GM04503 (cell line): ENCODE data around the gene TTC7B.

Experiments
- DNase-seq: peaks from one replicate; pipeline ENCODE4 v3.0.0-alpha.2; 2012; ENCODE audit warnings: low read depth

The TTC7B gene

GRCh38 chr14:90616881-90617280, 199.3 kb downstream of the TTC7B start:
- DNase-seq = no peak

GRCh38 chr14:90616313-90616712, 199.9 kb downstream of the TTC7B start:
- DNase-seq = no peak

GRCh38 chr14:90615517-90616060, 200.6 kb downstream of the TTC7B start:
- DNase-seq = no peak

- DNase-seq = no peak
Observed at GRCh38 chr14:90614696-90615516, 201.3 kb downstream of the TTC7B start.

GRCh38 chr14:90613997-90614396, 202.2 kb downstream of the TTC7B start:
- no peak for DNase-seq

- DNase-seq = no peak
Observed at GRCh38 chr14:90613453-90613852, 202.8 kb downstream of the TTC7B start.

- DNase-seq = no peak
Observed at GRCh38 chr14:90612801-90613200, 203.4 kb downstream of the TTC7B start.

- DNase-seq = no peak
Observed at GRCh38 chr14:90611936-90612335, 204.3 kb downstream of the TTC7B start.

GRCh38 chr14:90611501-90611900, 204.7 kb downstream of the TTC7B start:
- DNase-seq = no peak

GRCh38 chr14:90610346-90611040, 205.7 kb downstream of the TTC7B start:
- DNase-seq = no peak

GRCh38 chr14:90609376-90609775, 206.9 kb downstream of the TTC7B start:
- DNase-seq = no peak

- no peak for DNase-seq
Observed at GRCh38 chr14:90608929-90609341, 207.3 kb downstream of the TTC7B start.

- no peak for DNase-seq
Observed at GRCh38 chr14:90608281-90608680, 207.9 kb downstream of the TTC7B start.

- DNase-seq = no peak
Observed at GRCh38 chr14:90607141-90607540, 209.1 kb downstream of the TTC7B start.

- no peak for DNase-seq
Observed at GRCh38 chr14:90606434-90606833, 209.8 kb downstream of the TTC7B start.

- no peak for DNase-seq
Observed at GRCh38 chr14:90605430-90605829, 210.8 kb downstream of the TTC7B start.

GRCh38 chr14:90604356-90604755, 211.9 kb downstream of the TTC7B start:
- no peak for DNase-seq

GRCh38 chr14:90603841-90604240, 212.4 kb downstream of the TTC7B start:
- DNase-seq = no peak

GRCh38 chr14:90603336-90603735, 212.9 kb downstream of the TTC7B start:
- no peak for DNase-seq

GRCh38 chr14:90602088-90602687, 214.0 kb downstream of the TTC7B start:
- no peak for DNase-seq

GRCh38 chr14:90601563-90601962, 214.7 kb downstream of the TTC7B start:
- no peak for DNase-seq

- no peak for DNase-seq
Observed at GRCh38 chr14:90600619-90601018, 215.6 kb downstream of the TTC7B start.
